ENCODE data around the gene DGCR2.
"Not testable (repeated sequence)": the region's sequence is repeated elsewhere in the genome, so short reads cannot be mapped to it uniquely, and the experiment has no call there.

The DGCR2 gene

GRCh38 chr22:19055801-19056200 is 66.4 kb downstream of the DGCR2 start:
- Histone ChIP-seq H3K36me3 (ENCODE audit: insufficient read depth, low read length) (peaks cover 59% of the 10 kb centered on the region), H3K9ac (ENCODE audit: low read depth, low read length) (no peak overlapping the region), H3K9me3 (ENCODE audit: insufficient read depth, low read depth, low read length) (no peaks in the 10 kb centered on the region), H3K27ac (ENCODE audit: low read depth, low read length) (no peak overlapping the region), H3K4me1 (ENCODE audit: insufficient read depth, low read length) (no peaks in the 10 kb centered on the region), H3K27me3 (ENCODE audit: insufficient read depth, low read length) (no peaks in the 10 kb centered on the region), H3K4me3 (ENCODE audit: low read length) (no peak overlapping the region)
- WGBS = 96% methylated on average over 17 of the region's 17 CpGs

- WGBS = 95% methylated on average over 4 of the region's 4 CpGs
- Histone ChIP-seq H3K9ac (ENCODE audit: low read depth, low read length) (no peak overlapping the region), H3K36me3 (ENCODE audit: insufficient read depth, low read length) (peaks cover 65% of the 10 kb centered on the region), H3K9me3 (ENCODE audit: insufficient read depth, low read depth, low read length) (no peaks in the 10 kb centered on the region), H3K4me3 (ENCODE audit: low read length) (no peak overlapping the region), H3K4me1 (ENCODE audit: insufficient read depth, low read length) (no peaks in the 10 kb centered on the region), H3K27ac (ENCODE audit: low read depth, low read length) (no peak overlapping the region), H3K27me3 (ENCODE audit: insufficient read depth, low read length) (no peaks in the 10 kb centered on the region)
Observed at GRCh38 chr22:19052941-19053541, 69.2 kb downstream of the DGCR2 start.

GRCh38 chr22:19051381-19052072 is 70.7 kb downstream of the DGCR2 start:
- Histone ChIP-seq H3K9me3 (ENCODE audit: insufficient read depth, low read depth, low read length) (no peaks in the 10 kb centered on the region), H3K27me3 (ENCODE audit: insufficient read depth, low read length) (no peaks in the 10 kb centered on the region), H3K27ac (ENCODE audit: low read depth, low read length) (no peak overlapping the region), H3K4me3 (ENCODE audit: low read length) (no peak overlapping the region), H3K36me3 (ENCODE audit: insufficient read depth, low read length) (peaks cover 72% of the 10 kb centered on the region), H3K9ac (ENCODE audit: low read depth, low read length) (no peak overlapping the region), H3K4me1 (ENCODE audit: insufficient read depth, low read length) (no peaks in the 10 kb centered on the region)
- WGBS = 94% methylated on average over 10 of the region's 10 CpGs

- peaks cover 75% of the 10 kb centered on the region for H3K36me3 ChIP-seq (ENCODE audit: insufficient read depth, low read length)
- H3K4me1 ChIP-seq (ENCODE audit: insufficient read depth, low read length); H3K27me3 ChIP-seq (ENCODE audit: insufficient read depth, low read length); H3K27ac ChIP-seq (ENCODE audit: low read depth, low read length); H3K9me3 ChIP-seq (ENCODE audit: insufficient read depth, low read depth, low read length); H3K9ac ChIP-seq (ENCODE audit: low read depth, low read length); H3K4me3 ChIP-seq (ENCODE audit: low read length): not testable (repeated sequence)
- 91% methylated on average over 3 of the region's 4 CpGs for WGBS
Observed at GRCh38 chr22:19050847-19051246, 71.4 kb downstream of the DGCR2 start.

GRCh38 chr22:19050117-19050516 is 72.1 kb downstream of the DGCR2 start:
- Histone ChIP-seq H3K27ac (ENCODE audit: low read depth, low read length) (no peak overlapping the region), H3K27me3 (ENCODE audit: insufficient read depth, low read length) (no peaks in the 10 kb centered on the region), H3K36me3 (ENCODE audit: insufficient read depth, low read length) (peaks cover 79% of the 10 kb centered on the region), H3K9ac (ENCODE audit: low read depth, low read length) (no peak overlapping the region), H3K4me1 (ENCODE audit: insufficient read depth, low read length) (no peaks in the 10 kb centered on the region), H3K4me3 (ENCODE audit: low read length) (no peak overlapping the region), H3K9me3 (ENCODE audit: insufficient read depth, low read depth, low read length) (no peaks in the 10 kb centered on the region)
- WGBS = 95% methylated on average over 3 of the region's 3 CpGs

GRCh38 chr22:19048531-19048930 is 73.7 kb downstream of the DGCR2 start:
- no peak overlapping the region for H3K9ac ChIP-seq (ENCODE audit: low read depth, low read length)
- H3K27me3 ChIP-seq (ENCODE audit: insufficient read depth, low read length) = no peaks in the 10 kb centered on the region
- H3K4me1 ChIP-seq (ENCODE audit: insufficient read depth, low read length) = no peaks in the 10 kb centered on the region
- no peak overlapping the region for H3K4me3 ChIP-seq (ENCODE audit: low read length)
- no peak overlapping the region for H3K27ac ChIP-seq (ENCODE audit: low read depth, low read length)
- H3K36me3 ChIP-seq (ENCODE audit: insufficient read depth, low read length) = peaks cover 82% of the 10 kb centered on the region
- no peaks in the 10 kb centered on the region for H3K9me3 ChIP-seq (ENCODE audit: insufficient read depth, low read depth, low read length)
- WGBS = 92% methylated on average over 5 of the region's 5 CpGs

GRCh38 chr22:19047993-19048392 is 74.2 kb downstream of the DGCR2 start:
- 95% methylated on average over 11 of the region's 11 CpGs for WGBS
- Histone ChIP-seq H3K36me3 (ENCODE audit: insufficient read depth, low read length) (peaks cover 77% of the 10 kb centered on the region), H3K27ac (ENCODE audit: low read depth, low read length) (no peak overlapping the region), H3K9me3 (ENCODE audit: insufficient read depth, low read depth, low read length) (no peaks in the 10 kb centered on the region), H3K27me3 (ENCODE audit: insufficient read depth, low read length) (no peaks in the 10 kb centered on the region), H3K9ac (ENCODE audit: low read depth, low read length) (no peak overlapping the region), H3K4me3 (ENCODE audit: low read length) (no peak overlapping the region), H3K4me1 (ENCODE audit: insufficient read depth, low read length) (no peaks in the 10 kb centered on the region)

- Histone ChIP-seq H3K4me1 (ENCODE audit: insufficient read depth, low read length) (no peaks in the 10 kb centered on the region), H3K36me3 (ENCODE audit: insufficient read depth, low read length) (peaks cover 74% of the 10 kb centered on the region)
- 95% methylated on average over 5 of the region's 5 CpGs for WGBS
Observed at GRCh38 chr22:19046719-19047609, 75.2 kb downstream of the DGCR2 start.

GRCh38 chr22:19046287-19046686 is 75.9 kb downstream of the DGCR2 start:
- H3K4me3 ChIP-seq (ENCODE audit: low read length) = no peak overlapping the region
- no peaks in the 10 kb centered on the region for H3K27me3 ChIP-seq (ENCODE audit: insufficient read depth, low read length)
- no peak overlapping the region for H3K9ac ChIP-seq (ENCODE audit: low read depth, low read length)
- H3K36me3 ChIP-seq (ENCODE audit: insufficient read depth, low read length) = peaks cover 76% of the 10 kb centered on the region
- no peak overlapping the region for H3K27ac ChIP-seq (ENCODE audit: low read depth, low read length)
- no peaks in the 10 kb centered on the region for H3K4me1 ChIP-seq (ENCODE audit: insufficient read depth, low read length)
- H3K9me3 ChIP-seq (ENCODE audit: insufficient read depth, low read depth, low read length) = no peaks in the 10 kb centered on the region
- WGBS = 97% methylated on average over 1 of the region's 2 CpGs

More at GRCh38 chr22:19046719-19047609, 75.2 kb downstream of the DGCR2 start:
- H3K9ac ChIP-seq (ENCODE audit: low read depth, low read length) = no peak overlapping the region
- no peak overlapping the region for H3K27ac ChIP-seq (ENCODE audit: low read depth, low read length)
- H3K9me3 ChIP-seq (ENCODE audit: insufficient read depth, low read depth, low read length) = no peaks in the 10 kb centered on the region
- no peak overlapping the region for H3K4me3 ChIP-seq (ENCODE audit: low read length)
- H3K27me3 ChIP-seq (ENCODE audit: insufficient read depth, low read length) = no peaks in the 10 kb centered on the region

GRCh38 chr22:19045094-19045493 is 77.1 kb downstream of the DGCR2 start:
- WGBS = 97% methylated on average over 7 of the region's 7 CpGs
- H3K4me3 ChIP-seq (ENCODE audit: low read length) = no peak overlapping the region
- H3K36me3 ChIP-seq (ENCODE audit: insufficient read depth, low read length) = peaks cover 78% of the 10 kb centered on the region

GRCh38 chr22:19044381-19044780 is 77.8 kb downstream of the DGCR2 start:
- H3K27ac ChIP-seq (ENCODE audit: low read depth, low read length) = no peak overlapping the region
- H3K9me3 ChIP-seq (ENCODE audit: insufficient read depth, low read depth, low read length) = no peaks in the 10 kb centered on the region
- peaks cover 78% of the 10 kb centered on the region for H3K36me3 ChIP-seq (ENCODE audit: insufficient read depth, low read length)
- no peak overlapping the region for H3K9ac ChIP-seq (ENCODE audit: low read depth, low read length)
- no peak overlapping the region for H3K4me3 ChIP-seq (ENCODE audit: low read length)
- no peaks in the 10 kb centered on the region for H3K4me1 ChIP-seq (ENCODE audit: insufficient read depth, low read length)
- H3K27me3 ChIP-seq (ENCODE audit: insufficient read depth, low read length) = no peaks in the 10 kb centered on the region
- 90% methylated on average over 6 of the region's 6 CpGs for WGBS

More at GRCh38 chr22:19045094-19045493, 77.1 kb downstream of the DGCR2 start:
- no peak overlapping the region for H3K27ac ChIP-seq (ENCODE audit: low read depth, low read length)
- H3K9ac ChIP-seq (ENCODE audit: low read depth, low read length) = no peak overlapping the region
- H3K9me3 ChIP-seq (ENCODE audit: insufficient read depth, low read depth, low read length) = no peaks in the 10 kb centered on the region
- no peaks in the 10 kb centered on the region for H3K27me3 ChIP-seq (ENCODE audit: insufficient read depth, low read length)
- no peaks in the 10 kb centered on the region for H3K4me1 ChIP-seq (ENCODE audit: insufficient read depth, low read length)
